ENCODE measurements around the gene DDX10.

GRCh38 chr11:108757630-108758029 lies 92.8 kb downstream of the DDX10 start:
- TF ChIP-seq CTCF (IDR thresholded peaks at IDR 0.05; ENCODE audit: insufficient read depth, low read length): no peak
- TF ChIP-seq POLR2AphosphoS5 (IDR thresholded peaks at IDR 0.05; ENCODE audit: low read depth): no peak
- TF ChIP-seq GABPA (IDR thresholded peaks at IDR 0.05; ENCODE audit: low read depth): no peak
- TF ChIP-seq REST (IDR thresholded peaks at IDR 0.05; ENCODE audit: insufficient replicate concordance, low read depth): no peak

Measured in HL-60 (cell line).